ENCODE measurements around the gene CCDC122. TPM values are rescaled to one million over a fixed set of nuclear protein-coding genes. Genes with fewer than 3 reads are reported as not detected.

The CCDC122 gene
- total RNA-seq, 1 donor from 2014 or later: 4.9 TPM

DNA sequence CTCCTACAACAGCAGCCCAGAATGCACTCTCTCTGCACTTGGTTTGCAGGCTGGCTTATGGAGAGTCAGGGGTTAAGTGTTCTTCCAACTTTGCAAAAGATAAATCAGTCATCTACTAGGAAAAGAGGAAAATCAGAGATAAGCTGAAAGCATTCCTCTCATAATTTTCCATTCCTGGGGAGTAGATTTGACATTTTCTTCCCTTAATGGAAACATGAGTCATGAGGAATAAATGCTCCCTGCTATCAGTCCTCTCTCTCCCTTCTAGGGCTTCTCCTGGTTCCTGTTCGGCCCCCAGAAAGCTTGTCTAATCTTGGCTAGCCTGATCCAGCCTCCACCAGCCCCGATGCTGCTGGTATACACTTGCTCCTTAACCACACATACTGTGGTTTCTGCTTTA lies 64.3 kb downstream of the CCDC122 start:
- ATAC-seq: no peak
- no peaks in the 10 kb centered on the region for H3K9me3 ChIP-seq
- TF ChIP-seq, protein P1, sequence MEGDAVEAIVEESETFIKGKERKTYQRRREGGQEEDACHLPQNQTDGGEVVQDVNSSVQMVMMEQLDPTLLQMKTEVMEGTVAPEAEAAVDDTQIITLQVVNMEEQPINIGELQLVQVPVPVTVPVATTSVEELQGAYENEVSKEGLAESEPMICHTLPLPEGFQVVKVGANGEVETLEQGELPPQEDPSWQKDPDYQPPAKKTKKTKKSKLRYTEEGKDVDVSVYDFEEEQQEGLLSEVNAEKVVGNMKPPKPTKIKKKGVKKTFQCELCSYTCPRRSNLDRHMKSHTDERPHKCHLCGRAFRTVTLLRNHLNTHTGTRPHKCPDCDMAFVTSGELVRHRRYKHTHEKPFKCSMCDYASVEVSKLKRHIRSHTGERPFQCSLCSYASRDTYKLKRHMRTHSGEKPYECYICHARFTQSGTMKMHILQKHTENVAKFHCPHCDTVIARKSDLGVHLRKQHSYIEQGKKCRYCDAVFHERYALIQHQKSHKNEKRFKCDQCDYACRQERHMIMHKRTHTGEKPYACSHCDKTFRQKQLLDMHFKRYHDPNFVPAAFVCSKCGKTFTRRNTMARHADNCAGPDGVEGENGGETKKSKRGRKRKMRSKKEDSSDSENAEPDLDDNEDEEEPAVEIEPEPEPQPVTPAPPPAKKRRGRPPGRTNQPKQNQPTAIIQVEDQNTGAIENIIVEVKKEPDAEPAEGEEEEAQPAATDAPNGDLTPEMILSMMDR (IDR thresholded peaks at IDR 0.05): no peak
- H3K4me3 ChIP-seq: no peak overlapping the region
- intact Hi-C loops (cut with DNase I): no loop called here
- H3K27me3 ChIP-seq: no peaks in the 10 kb centered on the region
- H3K4me1 ChIP-seq: no peaks in the 10 kb centered on the region
- no peak for DNase-seq
- no peak overlapping the region for H3K27ac ChIP-seq
- no peaks in the 10 kb centered on the region for H3K36me3 ChIP-seq

DNA sequence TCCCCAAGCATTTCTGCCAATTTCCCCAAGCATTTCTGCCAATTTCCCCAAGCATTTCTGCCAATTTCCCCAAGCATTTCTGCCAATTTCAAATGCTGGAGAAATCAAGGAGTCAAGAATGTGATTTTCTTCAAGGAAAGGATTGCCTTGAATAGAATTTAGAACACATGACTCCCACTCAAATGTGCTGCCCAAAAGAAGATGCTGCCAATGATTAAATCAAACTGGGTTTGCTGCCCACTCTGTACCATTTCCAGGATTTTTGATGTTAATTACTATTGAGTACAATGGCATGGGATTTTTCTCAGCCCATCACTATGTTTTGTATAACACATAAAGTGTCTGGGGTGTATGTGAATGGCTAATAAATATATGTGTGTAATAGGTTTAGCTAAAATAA lies 70.9 kb downstream of the CCDC122 start:
- Histone ChIP-seq H3K4me1 (no peaks in the 10 kb centered on the region), H3K27ac (no peak overlapping the region), H3K27me3 (no peaks in the 10 kb centered on the region), H3K9me3 (no peaks in the 10 kb centered on the region), H3K4me3 (no peak overlapping the region), H3K36me3 (no peaks in the 10 kb centered on the region)
- TF ChIP-seq, protein P1 (IDR thresholded peaks at IDR 0.05): no peak
- DNase-seq: no peak
- no peak for ATAC-seq
- intact Hi-C loops (cut with DNase I): no loop called here

DNA sequence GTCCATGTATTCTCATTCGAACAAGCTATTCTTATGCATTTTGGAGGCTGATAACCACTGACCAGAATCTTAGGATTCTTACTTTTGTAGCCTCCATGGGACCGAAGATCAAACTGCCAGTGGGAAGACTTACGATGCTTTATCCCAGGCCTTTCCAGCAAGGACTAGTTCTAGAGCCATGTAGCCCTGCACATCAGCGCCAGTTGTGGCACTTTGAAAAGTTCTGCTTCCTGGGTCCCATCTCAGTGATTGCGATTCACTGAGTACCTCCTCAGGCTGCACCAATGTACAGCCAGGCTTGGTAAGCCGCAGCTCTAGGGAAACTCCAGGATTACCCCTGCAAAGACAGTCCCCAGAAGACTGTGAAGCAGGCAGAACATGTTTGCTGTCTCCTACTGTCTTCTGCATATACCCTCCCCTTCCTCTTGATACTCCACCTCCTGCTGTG lies 73.8 kb downstream of the CCDC122 start:
- Histone ChIP-seq H3K27me3 (no peaks in the 10 kb centered on the region), H3K4me1 (no peaks in the 10 kb centered on the region), H3K27ac (no peak overlapping the region), H3K4me3 (no peak overlapping the region), H3K36me3 (no peaks in the 10 kb centered on the region), H3K9me3 (no peaks in the 10 kb centered on the region)
- TF ChIP-seq, protein P1 (IDR thresholded peaks at IDR 0.05): no peak
- ATAC-seq: no peak
- intact Hi-C loops (cut with DNase I): no loop called here
- no peak for DNase-seq

DNA sequence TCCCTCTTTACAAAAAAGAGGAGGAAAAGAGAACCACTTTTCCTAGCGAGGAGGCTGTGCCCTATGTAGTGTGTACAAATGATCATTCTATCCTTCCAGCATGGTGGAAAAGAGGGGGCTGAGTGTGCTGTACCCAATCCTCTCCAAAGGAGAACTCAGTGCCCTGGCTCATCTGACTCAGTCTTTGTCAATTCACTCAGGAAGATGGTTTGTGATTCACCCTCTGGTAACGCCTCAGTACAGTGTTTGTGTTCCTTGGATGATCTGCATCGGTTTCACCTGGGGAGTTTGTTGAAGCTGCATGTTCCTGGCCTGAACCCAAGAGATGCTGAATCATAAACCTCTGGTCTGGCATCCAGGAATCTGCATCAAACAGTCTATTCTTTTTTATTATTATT lies 74.5 kb downstream of the CCDC122 start:
- intact Hi-C loops (cut with DNase I): no loop called here
- no peak for ATAC-seq
- H3K4me1 ChIP-seq: no peaks in the 10 kb centered on the region

DNA sequence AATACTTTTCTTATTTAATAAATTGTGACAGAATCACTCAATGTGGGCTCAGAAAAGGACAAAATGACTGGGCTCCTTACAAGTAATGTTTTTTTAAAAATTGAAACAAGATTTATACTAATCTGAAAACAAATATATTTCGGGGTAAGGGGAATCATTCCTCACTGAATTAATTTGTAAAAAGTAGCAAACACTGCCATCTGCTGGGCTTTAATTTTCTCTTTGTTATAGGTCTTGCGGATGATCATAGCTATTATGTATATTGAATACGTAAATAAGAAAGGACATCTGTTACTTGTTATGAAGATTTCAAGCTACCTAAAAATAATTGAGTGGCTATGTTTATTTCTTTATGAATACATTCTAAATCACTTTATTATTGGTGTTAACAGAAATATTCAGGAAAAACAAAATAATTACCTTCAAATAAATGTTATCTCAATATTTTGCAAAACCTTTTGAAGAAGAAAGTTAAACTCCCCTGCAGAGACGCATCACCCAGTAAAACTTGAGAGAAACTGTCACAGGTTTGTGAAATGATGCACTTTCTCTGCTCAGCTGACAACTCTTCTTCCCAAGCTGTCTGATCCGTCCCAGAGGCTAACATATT lies 75.0 kb downstream of the CCDC122 start:
- Histone ChIP-seq H3K9me3 (no peaks in the 10 kb centered on the region), H3K27ac (no peak overlapping the region), H3K4me1 (no peaks in the 10 kb centered on the region), H3K4me3 (no peak overlapping the region), H3K27me3 (no peaks in the 10 kb centered on the region), H3K36me3 (no peaks in the 10 kb centered on the region)
- TF ChIP-seq, protein P1 (IDR thresholded peaks at IDR 0.05): peak; percentile 65
- intact Hi-C loops (cut with DNase I): no loop called here
- ATAC-seq (no peak), DNase-seq (no peak)

More for the DNA sequence above, 74.5 kb downstream of the CCDC122 start:
- no peak overlapping the region for H3K27ac ChIP-seq
- no peaks in the 10 kb centered on the region for H3K36me3 ChIP-seq
- H3K4me3 ChIP-seq: no peak overlapping the region
- DNase-seq: no peak
- TF ChIP-seq, protein P1 (IDR thresholded peaks at IDR 0.05): no peak
- H3K9me3 ChIP-seq: no peaks in the 10 kb centered on the region
- H3K27me3 ChIP-seq: no peaks in the 10 kb centered on the region

DNA sequence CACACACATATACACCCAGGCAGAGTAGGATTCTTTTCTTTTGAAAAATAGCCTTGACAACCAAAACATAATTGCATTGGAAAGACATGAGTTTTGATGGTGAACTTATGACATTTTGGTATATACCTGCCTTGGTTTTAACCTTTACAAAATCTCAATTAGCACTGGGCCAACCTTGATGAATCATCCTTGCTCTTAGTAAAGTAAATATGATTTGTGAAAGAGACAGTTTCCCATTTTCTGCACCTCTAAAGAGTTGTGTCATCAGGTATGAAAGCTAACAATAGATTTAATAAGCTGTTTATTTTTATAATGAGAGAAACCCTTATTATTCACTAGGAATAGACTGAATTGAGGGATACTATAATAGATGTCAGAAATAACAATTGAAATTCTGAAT lies 77.0 kb downstream of the CCDC122 start:
- H3K9me3 ChIP-seq: no peaks in the 10 kb centered on the region
- ATAC-seq (no peak), DNase-seq (no peak)
- no peak overlapping the region for H3K4me3 ChIP-seq
- intact Hi-C loops (cut with DNase I): no loop called here
- TF ChIP-seq, protein P1 (IDR thresholded peaks at IDR 0.05): no peak
- no peak overlapping the region for H3K27ac ChIP-seq
- H3K27me3 ChIP-seq: no peaks in the 10 kb centered on the region
- H3K4me1 ChIP-seq: no peaks in the 10 kb centered on the region
- no peaks in the 10 kb centered on the region for H3K36me3 ChIP-seq

Measured in upper lobe of right lung (tissue), 1 donor.